ENCODE results near the gene PPP1R14D. TPM values are rescaled to one million over a fixed set of nuclear protein-coding genes. Genes with fewer than 3 reads are reported as not detected.

PPP1R14D gene
- total RNA-seq, 1 experiment from 2014 or later, result 0.64 TPM

GRCh38 chr15:40831861-40832260 lies 3.4 kb upstream of the PPP1R14D start:
- TF ChIP-seq REST (IDR thresholded peaks at IDR 0.05; ENCODE audit: insufficient read depth in 1 of 2, low read depth in 2 of 2, low read length in 1 of 2), result no peak
- no peak for TF ChIP-seq POLR2AphosphoS5 (IDR thresholded peaks at IDR 0.05; ENCODE audit: low read depth, low read length)
- no peak for TF ChIP-seq CTCF (IDR thresholded peaks at IDR 0.05)
- TF ChIP-seq SIN3A (IDR thresholded peaks at IDR 0.05; ENCODE audit: borderline replicate concordance, insufficient read depth, low read depth, low read length), result no peak
- no peak for TF ChIP-seq TCF7L2 (IDR thresholded peaks at IDR 0.05; ENCODE audit: low read depth, low read length)
- DNase-seq (ENCODE audit: low read depth, low spot score) (no peak), ATAC-seq (no peak)
- H3K4me3 ChIP-seq (ENCODE audit: low read depth in 2 of 2, low read length in 2 of 2), result no peak overlapping the region
- no peaks in the 10 kb centered on the region for H3K36me3 ChIP-seq (ENCODE audit: control insufficient read depth, insufficient read depth, low read length)
- H3K27me3 ChIP-seq (ENCODE audit: control insufficient read depth, insufficient read depth, low read length), result no peaks in the 10 kb centered on the region
- CTCF ChIA-PET, result no interaction called here
- BruUV-seq (replicated peaks), result no TSS peak
- no peaks in the 10 kb centered on the region for H3K9me3 ChIP-seq (ENCODE audit: control insufficient read depth, insufficient read depth, low read depth, low read length)
- intact Hi-C loops (cut with micrococcal nuclease; ENCODE audit: unreplicated experiment) (no loop called here), in situ Hi-C loops (cut with HindIII; ENCODE audit: low pct_unique_long_range_greater_than_20kb, low sequenced_read_pairs) (no loop called here)
- peaks cover 8% of the 10 kb centered on the region; the same call in 1 of the 2 replicates for H3K4me1 ChIP-seq (ENCODE audit: control insufficient read depth, insufficient read depth, low read length)
- POLR2A ChIA-PET, result no interaction called here
- no peak overlapping the region for H3K27ac ChIP-seq (ENCODE audit: low read length)

GRCh38 chr15:40830884-40831283 lies 2.4 kb upstream of the PPP1R14D start:
- DNase-seq (ENCODE audit: low read depth, low spot score) (no peak), ATAC-seq (no peak)
- Histone ChIP-seq H3K4me1 (ENCODE audit: control insufficient read depth, insufficient read depth, low read length) (peaks cover 17% of the 10 kb centered on the region), H3K27me3 (ENCODE audit: control insufficient read depth, insufficient read depth, low read length) (no peaks in the 10 kb centered on the region), H3K9me3 (ENCODE audit: control insufficient read depth, insufficient read depth, low read depth, low read length) (no peaks in the 10 kb centered on the region), H3K4me3 (ENCODE audit: low read depth in 2 of 2, low read length in 2 of 2) (no peak overlapping the region), H3K27ac (ENCODE audit: low read length) (no peak overlapping the region), H3K36me3 (ENCODE audit: control insufficient read depth, insufficient read depth, low read length) (no peaks in the 10 kb centered on the region)
- in situ Hi-C loops (cut with HindIII; ENCODE audit: low pct_unique_long_range_greater_than_20kb, low sequenced_read_pairs), result no loop called here
- no peak for TF ChIP-seq POLR2AphosphoS5 (IDR thresholded peaks at IDR 0.05; ENCODE audit: low read depth, low read length)
- TF ChIP-seq CTCF (IDR thresholded peaks at IDR 0.05), result no peak
- no peak for TF ChIP-seq REST (IDR thresholded peaks at IDR 0.05; ENCODE audit: insufficient read depth in 1 of 2, low read depth in 2 of 2, low read length in 1 of 2)
- TF ChIP-seq TCF7L2 (IDR thresholded peaks at IDR 0.05; ENCODE audit: low read depth, low read length), result no peak
- no peak for TF ChIP-seq SIN3A (IDR thresholded peaks at IDR 0.05; ENCODE audit: borderline replicate concordance, insufficient read depth, low read depth, low read length)
- ChIA-PET CTCF (interaction anchor here (1.1 kb wide), 1 partner anchor 14 kb away, joined by 3 read pairs; no protein-coding TSS in a partner anchor), POLR2A (no interaction called here)
- intact Hi-C loops (cut with micrococcal nuclease; ENCODE audit: unreplicated experiment), result no loop called here
- no TSS peak for BruUV-seq (replicated peaks)
